Stimulated activated CD4-positive, alpha-beta T cell treated with anti-CD3 and anti-CD28 coated beads, Interleukin-2, amount 100 ng/mL, for 4 hours (primary cell): ENCODE measurements around the gene OR7D2.
A peak's percentile ranks its signal among the peaks of the same experiment; 100 is the strongest.
"Not testable (repeated sequence)": the region's sequence is repeated elsewhere in the genome, so short reads cannot be mapped to it uniquely, and the experiment has no call there.

Source experiments
- DNase-seq: peaks from one replicate; pipeline ENCODE4 v3.0.0-alpha.2; 2020; ENCODE audit warnings: low read depth

Gene OR7D2

GRCh38 chr19:9178901-9179300 lies at the start of gene OR7D2:
Gene OR7D2, plus strand, starts transcription at chr19:9178979. Its CDS starts 6,803 bp downstream, at chr19:9185782.
- no peak for DNase-seq

GRCh38 chr19:9130965-9131364 lies 47.8 kb upstream of the OR7D2 start:
- DNase-seq: no peak

- DNase-seq: no peak
Measured at GRCh38 chr19:9132422-9132821, 46.4 kb upstream of the OR7D2 start.

- DNase-seq: no peak
Measured at GRCh38 chr19:9139609-9140158, 39.1 kb upstream of the OR7D2 start.

- DNase-seq: peak; percentile 88
Measured at GRCh38 chr19:9140159-9140874, 38.5 kb upstream of the OR7D2 start, which contains the start of gene ZNF317. Gene ZNF317, plus strand, starts transcription at chr19:9140397. Its CDS starts 15,620 bp downstream, at chr19:9156017.

- DNase-seq: no peak
Measured at GRCh38 chr19:9144920-9145319, 33.9 kb upstream of the OR7D2 start.

GRCh38 chr19:9146882-9147281 lies 31.9 kb upstream of the OR7D2 start:
- no peak for DNase-seq

- no peak for DNase-seq
Measured at GRCh38 chr19:9148697-9149096, 30.1 kb upstream of the OR7D2 start.

- DNase-seq: no peak
Measured at GRCh38 chr19:9149997-9150396, 28.8 kb upstream of the OR7D2 start.

GRCh38 chr19:9150650-9151049 lies 28.1 kb upstream of the OR7D2 start:
- no peak for DNase-seq

GRCh38 chr19:9151367-9151766 lies 27.4 kb upstream of the OR7D2 start:
- no peak for DNase-seq

- no peak for DNase-seq
Measured at GRCh38 chr19:9155591-9155990, 23.2 kb upstream of the OR7D2 start.

- no peak for DNase-seq
Measured at GRCh38 chr19:9156304-9156703, 22.5 kb upstream of the OR7D2 start.

GRCh38 chr19:9159891-9160290 lies 18.9 kb upstream of the OR7D2 start:
- DNase-seq: no peak

GRCh38 chr19:9161427-9161826 lies 17.4 kb upstream of the OR7D2 start:
- no peak for DNase-seq

GRCh38 chr19:9165261-9165660 lies 13.5 kb upstream of the OR7D2 start:
- DNase-seq: no peak

GRCh38 chr19:9166846-9167245 lies 11.9 kb upstream of the OR7D2 start:
- DNase-seq: no peak

- no peak for DNase-seq
Measured at GRCh38 chr19:9171393-9171991, 7.3 kb upstream of the OR7D2 start.

- no peak for DNase-seq
Measured at GRCh38 chr19:9175326-9175725, 3.5 kb upstream of the OR7D2 start.

- DNase-seq: no peak
Measured at GRCh38 chr19:9183000-9183399, 4.2 kb downstream of the OR7D2 start.

- DNase-seq: no peak
Measured at GRCh38 chr19:9187191-9187590, 8.4 kb downstream of the OR7D2 start.

GRCh38 chr19:9189535-9189934 lies 10.8 kb downstream of the OR7D2 start:
- DNase-seq: no peak

GRCh38 chr19:9198044-9198443 lies 19.3 kb downstream of the OR7D2 start:
- DNase-seq: not testable (repeated sequence)
